GM10847 (cell line): Measurements from ENCODE around the gene KCTD21.

Source experiments
- POLR2A ChIP-seq: IDR thresholded peaks from 2 replicates; pipeline ENCODE4 v1.6.1; 2011; ENCODE audit not compliant: insufficient read length; ENCODE audit errors: extremely low read depth

Gene KCTD21

DNA sequence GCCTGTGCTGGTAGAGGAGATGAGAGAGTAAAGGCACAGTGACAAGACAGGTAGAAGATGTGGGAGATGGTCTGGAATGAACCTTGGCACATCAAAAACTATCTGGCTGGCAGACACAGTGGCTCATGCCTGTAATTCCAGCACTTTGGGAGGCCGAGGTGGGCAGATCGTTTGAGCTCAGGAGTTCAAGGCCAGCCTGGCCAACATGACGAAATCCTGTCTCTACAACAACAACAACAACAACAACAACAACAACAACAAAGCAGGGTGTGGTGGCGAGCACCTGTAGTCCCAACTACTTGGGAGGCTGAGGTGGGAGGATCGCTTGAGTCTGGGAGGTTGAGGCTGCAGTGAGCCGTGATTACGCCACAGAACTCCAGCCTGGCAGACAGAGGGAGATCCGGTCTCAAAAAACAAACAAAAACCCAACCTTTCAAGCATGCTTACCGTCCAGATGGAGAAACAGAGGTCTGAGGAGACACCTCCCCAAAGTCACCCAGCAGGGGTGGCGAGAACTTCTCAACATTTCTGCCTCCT, 11.8 kb downstream of the KCTD21 start:
- no peak for TF ChIP-seq POLR2A

DNA sequence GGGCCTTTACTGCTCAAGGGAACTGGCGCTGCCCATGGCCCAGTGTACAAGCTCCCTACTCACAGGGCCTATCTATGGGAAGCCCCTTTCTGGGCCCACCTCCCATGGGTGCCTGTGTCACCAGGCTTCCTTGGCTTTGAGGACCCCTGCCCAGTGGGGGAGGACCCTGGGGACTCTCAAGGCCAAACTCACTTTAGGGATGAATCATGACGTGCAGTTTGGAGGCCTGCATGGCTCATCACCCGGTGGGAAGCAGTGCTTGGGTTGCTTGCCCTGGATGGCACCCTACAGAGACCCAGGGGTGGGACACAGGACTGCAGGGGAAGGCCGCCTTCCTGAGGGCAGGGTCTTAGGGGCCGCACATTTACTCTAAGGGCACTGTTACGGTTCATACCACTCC, 16.5 kb downstream of the KCTD21 start:
- no peak for TF ChIP-seq POLR2A

DNA sequence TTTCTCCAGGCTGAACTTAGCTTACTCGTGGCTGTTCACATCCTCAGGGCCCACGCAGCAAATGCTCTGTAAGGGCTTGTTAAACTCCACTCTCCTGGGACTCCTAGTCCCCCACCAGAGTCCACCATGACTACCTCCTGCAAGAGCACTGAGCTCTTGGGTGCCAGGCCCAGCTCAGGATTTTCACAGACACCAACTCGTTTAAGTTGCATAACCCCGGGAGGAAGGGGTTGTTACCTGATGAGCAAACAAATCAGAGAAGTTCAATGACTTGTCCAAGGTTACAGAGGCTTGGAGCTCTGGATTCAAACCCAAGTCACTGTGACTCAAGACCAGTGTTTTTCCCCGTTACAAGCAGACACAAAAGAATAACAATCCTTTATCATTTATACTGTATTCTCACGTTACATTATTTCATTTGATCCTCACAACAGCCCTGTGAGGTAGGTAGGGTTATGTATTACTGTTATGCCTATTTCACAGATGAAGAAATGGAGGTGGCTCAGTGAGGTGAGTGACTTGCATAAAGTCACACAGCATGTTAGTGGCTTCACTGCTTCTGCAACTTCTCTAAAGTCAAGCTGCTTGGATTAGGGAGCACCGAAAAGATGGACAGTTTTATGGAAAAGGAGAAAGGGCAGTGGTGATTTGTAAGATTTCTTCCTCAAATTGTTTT, 17.4 kb downstream of the KCTD21 start:
- TF ChIP-seq POLR2A: no peak

DNA sequence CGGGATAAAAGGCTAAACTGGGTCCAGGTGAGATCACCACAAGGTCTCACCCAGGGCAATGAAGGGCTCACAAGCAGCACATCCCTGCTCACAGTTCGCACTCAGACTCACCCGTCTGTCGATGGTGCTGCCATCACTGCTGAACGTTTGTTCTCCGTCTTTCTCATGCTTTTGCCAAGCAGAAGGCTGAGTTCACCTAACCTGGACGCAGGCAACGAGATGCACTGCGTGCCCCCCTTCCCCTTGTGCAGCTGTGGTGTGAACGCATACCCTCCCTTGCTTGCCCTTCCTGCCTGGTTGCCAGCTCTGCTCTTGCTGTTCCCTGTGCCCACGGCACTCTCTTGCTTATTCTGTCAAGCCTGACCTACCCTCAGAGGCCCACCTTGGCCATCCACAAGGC, 18.0 kb downstream of the KCTD21 start:
- no peak for TF ChIP-seq POLR2A

DNA sequence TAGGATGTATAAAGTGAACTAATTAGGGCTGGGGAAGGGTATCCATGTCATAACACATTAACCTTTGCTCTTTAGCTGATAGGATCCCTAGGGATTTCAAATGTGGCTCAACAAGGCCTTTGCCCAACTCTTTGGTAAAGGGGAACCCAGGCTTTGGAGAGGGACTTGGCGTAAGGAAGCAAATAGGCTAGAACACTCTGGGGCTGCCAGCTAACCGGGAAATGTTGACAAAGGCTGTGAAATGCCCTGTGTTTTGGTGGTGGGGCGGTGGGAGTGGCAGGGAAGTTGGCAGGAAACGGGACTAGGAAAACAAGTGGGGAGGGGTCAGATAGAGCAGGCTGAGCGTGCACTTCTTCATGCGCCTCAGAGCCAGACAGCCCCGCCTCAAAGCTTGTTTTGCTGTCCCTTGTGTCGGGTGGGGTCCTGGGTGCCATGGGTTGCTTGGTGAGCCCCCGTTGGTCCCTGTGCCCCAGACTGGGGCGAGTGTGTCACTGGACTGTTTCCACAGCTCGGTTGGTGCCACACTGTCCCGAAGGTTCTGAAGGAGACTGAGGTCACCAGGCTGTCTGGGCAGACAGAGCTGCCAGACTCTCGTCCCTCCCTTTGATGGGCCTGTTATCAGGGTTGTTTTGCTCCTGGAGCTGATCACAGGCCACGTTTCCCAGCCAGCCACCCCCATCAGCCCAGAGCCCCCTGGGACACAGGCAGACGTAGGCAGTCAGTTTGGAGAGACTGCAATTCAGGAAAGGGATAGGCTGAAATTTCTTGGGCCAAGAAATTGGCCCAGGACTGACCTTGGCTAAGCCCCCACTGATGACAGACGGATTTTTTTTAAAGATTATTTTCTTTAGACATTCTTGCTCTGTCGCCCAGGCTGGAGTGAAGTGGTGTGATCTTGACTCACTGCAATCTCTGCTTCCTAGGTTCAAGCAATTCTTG, 19.6 kb downstream of the KCTD21 start:
- TF ChIP-seq POLR2A: no peak

DNA sequence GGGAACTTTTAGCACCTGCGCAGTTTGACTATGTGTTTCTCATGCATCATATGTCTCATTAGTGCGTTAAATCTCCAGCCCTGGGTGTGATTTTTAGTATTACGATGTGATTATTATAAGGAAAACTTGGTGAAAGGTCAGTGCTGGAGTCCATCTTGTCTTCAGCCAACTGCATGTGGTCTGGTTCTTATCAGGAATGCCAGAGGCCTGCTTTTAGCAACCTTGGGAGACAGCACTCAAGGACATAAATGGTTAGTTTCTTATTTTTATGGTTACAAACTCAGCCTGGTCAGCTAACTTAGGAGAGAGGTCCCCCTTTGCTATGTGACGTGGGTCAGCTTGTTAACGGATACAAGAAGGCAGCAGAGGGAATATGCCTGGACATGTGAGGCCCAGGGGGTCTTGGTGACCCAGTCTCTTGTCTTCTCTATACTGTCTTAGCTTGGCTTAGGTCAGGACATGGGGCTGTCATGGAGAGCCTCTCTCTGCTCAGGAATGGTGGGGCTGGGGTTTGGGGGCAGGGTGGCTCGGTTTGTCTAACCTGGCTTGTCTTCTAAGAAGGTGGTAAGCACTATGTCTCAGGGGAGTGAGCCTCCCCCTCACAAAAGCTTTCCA, 21.5 kb downstream of the KCTD21 start:
- no peak for TF ChIP-seq POLR2A

DNA sequence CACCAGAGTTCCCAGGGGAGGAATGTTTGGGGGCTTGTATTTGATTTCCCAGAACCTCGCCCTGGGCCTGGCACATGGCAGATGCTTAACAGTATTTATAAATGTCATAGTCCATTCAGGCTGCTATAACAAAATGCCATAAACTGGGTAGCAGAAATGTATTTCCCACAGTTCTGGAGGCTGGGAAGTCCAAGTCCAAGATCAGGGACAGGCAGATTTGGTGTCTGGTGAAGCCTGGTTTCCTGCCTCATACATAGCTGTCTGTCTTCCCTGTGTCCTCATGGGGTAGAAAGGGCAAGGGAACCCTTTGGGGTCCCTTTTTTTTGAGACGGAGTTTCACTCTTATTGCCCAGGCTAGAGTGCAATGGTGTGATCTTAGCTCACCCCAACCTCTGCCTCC, 24.0 kb downstream of the KCTD21 start:
- no peak for TF ChIP-seq POLR2A

DNA sequence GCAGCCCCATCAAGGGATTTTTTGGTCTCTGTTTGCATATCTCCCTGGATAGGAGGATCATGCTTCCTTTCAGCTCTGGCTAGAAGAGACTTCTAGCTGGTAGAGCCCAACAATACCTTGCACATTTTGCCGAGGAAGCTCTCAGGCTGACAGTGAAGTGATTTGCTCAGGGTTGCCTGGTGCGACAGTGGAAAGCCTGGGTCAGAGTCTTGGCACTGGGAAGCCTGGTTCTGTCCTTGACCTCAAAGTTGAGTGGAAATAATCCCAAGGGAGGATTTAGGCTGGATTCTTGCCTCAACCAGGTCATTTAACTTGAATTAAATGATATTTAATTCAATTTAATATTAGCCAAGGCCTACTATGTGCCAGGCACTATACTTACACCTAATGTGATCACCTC, 24.6 kb downstream of the KCTD21 start:
- TF ChIP-seq POLR2A: no peak

DNA sequence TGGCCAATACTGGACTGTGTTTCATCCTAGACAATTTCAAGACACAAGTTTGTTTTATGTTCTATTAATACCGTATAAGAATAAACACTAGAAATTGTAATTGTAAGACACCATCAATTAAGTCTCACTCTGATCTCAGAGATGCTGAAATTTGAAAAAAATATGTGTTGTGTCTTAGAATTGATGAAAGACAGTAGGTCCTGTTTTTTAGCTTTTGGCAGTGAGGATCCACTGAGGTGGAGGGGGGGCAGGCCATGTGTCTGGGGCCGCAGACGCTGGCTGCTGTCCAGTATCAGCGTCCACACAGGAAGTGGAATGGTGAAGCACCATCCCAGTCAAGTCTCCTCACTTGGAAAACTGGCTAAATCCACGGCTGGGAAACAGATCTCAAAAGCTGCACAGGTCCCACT, 26.5 kb downstream of the KCTD21 start:
- no peak for TF ChIP-seq POLR2A

DNA sequence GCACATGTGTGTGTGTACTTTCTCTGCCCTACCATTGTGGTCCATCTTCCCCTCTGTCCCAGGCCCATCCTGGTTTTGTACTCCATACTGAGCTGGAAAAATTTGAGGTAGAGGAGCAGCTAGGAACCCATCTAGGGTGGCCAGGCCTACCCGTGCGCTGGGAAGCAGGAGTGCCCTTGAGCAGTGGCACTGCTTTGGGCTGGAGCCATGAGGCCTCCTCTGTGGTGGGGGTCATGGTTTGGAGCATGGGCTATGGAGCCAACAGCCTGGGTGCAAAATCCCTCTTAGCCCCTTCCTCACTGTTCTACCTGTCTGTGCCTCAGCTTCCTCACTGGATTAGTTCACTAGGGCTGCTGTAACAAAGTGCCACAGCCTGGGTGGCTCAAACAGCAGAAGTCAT, 27.1 kb downstream of the KCTD21 start:
- TF ChIP-seq POLR2A: no peak

DNA sequence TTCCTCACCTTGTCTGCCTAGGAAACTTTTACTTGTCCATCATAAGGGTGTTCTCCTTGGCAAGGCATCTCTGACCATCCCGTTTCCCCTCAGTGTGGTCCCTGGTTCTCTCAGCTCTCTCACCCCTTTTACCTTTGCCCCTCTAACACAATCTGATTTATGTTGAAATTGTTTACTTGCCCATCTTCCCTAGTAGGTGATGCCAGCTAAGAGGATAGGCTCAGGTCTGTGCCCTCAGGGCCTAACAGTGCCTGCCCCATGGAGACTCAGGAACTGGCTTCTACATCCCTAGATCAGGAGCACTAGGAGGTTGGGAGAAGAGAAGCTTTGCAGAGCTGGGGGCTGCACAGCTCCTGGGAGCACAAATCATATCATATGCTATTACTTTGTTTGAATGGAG, 27.9 kb downstream of the KCTD21 start:
- TF ChIP-seq POLR2A: no peak

DNA sequence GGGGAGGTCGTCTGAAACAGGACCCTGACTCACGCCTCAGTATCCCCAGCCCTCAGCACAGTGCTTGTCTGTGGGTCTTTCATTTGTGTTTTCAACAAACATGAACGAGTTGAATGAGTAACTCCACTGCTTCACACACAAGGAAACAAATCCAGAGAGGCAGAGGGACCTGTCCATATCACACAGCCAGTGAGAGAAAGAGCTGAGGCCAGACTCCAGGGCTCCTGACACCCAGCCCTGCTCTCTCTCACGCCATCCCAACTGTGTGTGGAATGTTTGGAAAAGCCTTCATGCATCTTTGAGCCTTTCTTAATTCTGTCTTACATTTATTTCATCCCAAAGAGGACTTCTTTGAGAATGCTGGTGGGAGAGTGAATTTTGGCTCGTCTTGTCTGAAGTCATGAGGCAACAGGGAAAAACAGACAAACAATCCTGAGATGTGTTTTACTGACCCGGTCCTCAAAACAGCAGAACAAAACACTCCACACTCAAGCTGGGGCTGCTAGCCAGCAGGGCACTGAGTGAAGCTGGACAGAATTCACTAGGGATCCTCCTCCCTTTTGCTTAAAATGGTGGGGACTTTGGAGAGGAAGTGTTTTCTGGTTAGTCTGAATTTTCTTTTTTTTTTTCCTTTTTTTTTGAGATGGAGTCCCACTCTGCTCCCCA, 29.3 kb downstream of the KCTD21 start:
- TF ChIP-seq POLR2A: no peak

DNA sequence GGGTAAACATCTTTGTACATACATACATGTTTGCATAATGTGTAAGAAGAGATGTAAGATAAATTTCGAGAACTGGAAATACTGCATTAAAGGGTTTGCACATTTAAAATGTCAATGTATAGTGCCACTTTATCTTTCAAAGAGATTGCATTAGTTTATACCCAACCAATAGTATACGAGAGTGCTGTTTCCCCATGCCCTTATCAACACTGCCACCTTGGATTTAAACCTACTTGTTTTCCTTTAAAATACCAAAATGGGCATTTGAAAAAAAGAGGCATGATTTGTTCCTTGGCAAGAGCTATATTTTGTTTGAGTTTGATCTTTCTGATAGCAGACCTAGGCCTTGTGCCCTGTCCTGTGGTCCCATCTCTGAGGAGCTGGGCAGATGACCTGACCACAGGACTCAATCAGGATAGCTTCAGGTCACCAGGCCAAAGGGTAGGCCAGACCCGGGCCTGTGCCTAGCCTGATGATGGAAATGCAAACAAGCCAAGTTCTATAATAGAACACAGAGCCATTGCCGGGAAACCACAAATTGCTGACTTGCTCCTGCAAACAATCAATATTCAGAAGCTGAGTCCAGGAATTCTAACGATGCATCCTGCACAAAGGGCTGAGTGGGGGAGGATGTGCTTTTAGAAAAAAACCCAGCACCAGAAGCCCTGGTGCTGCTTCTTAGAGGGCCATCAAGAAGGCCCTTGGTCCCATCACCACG, 32.1 kb downstream of the KCTD21 start:
- no peak for TF ChIP-seq POLR2A

DNA sequence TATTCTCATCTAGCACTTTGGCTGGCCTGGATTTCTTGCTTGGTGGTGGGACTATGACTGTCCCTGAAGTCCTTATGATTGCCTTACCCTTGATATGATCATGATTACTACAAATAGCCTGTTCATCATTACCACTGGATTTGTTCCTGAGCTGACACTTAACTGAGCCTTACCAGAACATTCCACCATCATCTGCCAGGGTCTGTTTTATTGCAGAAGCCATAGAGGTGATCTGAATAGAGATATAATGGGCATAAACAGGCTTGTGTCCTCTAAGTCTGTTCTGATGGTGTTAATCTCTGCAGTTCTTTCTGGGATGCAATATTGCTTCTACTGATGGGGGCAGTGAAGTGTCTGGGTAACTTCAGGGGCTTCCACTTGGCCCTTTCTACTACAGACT, 36.6 kb downstream of the KCTD21 start:
- no peak for TF ChIP-seq POLR2A

DNA sequence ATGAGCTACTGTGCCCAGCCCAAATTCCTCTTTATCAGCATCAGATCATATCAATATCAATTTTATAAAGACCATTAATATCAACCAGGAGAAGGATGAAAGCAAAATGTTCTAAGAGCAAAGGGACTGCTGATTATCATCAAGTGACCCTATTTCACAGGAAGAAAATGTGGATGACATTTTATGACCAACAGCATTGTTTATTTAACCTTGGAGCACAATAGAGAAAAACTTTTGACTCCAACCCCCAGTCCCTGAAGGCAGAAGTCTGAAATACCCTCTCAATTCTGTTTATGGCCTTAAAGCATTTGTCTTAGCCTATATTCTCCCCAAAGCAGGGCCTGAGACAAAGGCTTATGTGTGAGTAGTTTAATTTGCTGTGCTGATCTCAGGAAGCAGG, 37.7 kb downstream of the KCTD21 start:
- no peak for TF ChIP-seq POLR2A
